GM21367 (cell line): ENCODE results near the gene VPS33A.

ENCODE experiments used
- ATAC-seq: cut with Tn5 transposase; IDR thresholded peaks from one replicate; pipeline ENCODE4 v1.9.1; 2021; ENCODE audit not compliant: unreplicated experiment

The VPS33A gene

GRCh38 chr12:122183588-122183940 is 82.7 kb downstream of the VPS33A start:
- ATAC-seq = no peak

- ATAC-seq = no peak
Measured at GRCh38 chr12:122182887-122183587, 83.3 kb downstream of the VPS33A start, which contains the start of gene LRRC43. Gene LRRC43, plus strand, starts transcription at chr12:122183123. Its CDS starts 22 bp downstream, at chr12:122183145.
